Osteocyte (in vitro differentiated cells): Measurements from ENCODE around the gene ACTL6B. TPM values are rescaled to one million over a fixed set of nuclear protein-coding genes. Genes with fewer than 3 reads are reported as not detected.

Source experiments
- DNase-seq: peaks from one replicate; pipeline ENCODE4 v3.0.0; 2021; ENCODE audit warnings: mixed read lengths; ENCODE audit not compliant: unreplicated experiment; ENCODE audit errors: extremely low spot score
- H3K27ac Mint-ChIP-seq: one replicate; pipeline ENCODE4 v1.8.0; 2021; ENCODE audit warnings: mild to moderate bottlenecking, mixed read lengths; ENCODE audit not compliant: unreplicated experiment
- H3K27me3 Mint-ChIP-seq: one replicate; pipeline ENCODE4 v1.8.0; 2021; ENCODE audit warnings: mixed read lengths; ENCODE audit not compliant: unreplicated experiment
- H3K36me3 Mint-ChIP-seq: one replicate; pipeline ENCODE4 v1.8.0; 2021; ENCODE audit warnings: mixed read lengths; ENCODE audit not compliant: unreplicated experiment
- H3K4me1 Mint-ChIP-seq: one replicate; pipeline ENCODE4 v1.8.0; 2021; ENCODE audit warnings: mixed read lengths; ENCODE audit not compliant: unreplicated experiment
- H3K4me3 Mint-ChIP-seq: one replicate; pipeline ENCODE4 v1.8.0; 2021; ENCODE audit warnings: mild to moderate bottlenecking, moderate library complexity, mixed read lengths; ENCODE audit not compliant: unreplicated experiment
- H3K9me3 Mint-ChIP-seq: one replicate; pipeline ENCODE4 v1.8.0; 2021; ENCODE audit warnings: mixed read lengths; ENCODE audit not compliant: unreplicated experiment
- CTCF ChIP-seq: fragments of 200-600 bp; sonication (generic); IDR thresholded peaks from 2 replicates; pipeline ENCODE4 v1.5.0; 2021; ENCODE audit warnings: antibody characterized with exemption, mild to moderate bottlenecking, moderate library complexity
- total RNA-seq: library from RNA; stranded (reverse); gene quantifications from 2 replicates; pipeline ENCODE4 v1.2.1, GENCODE V29; 2021

ACTL6B gene
- total RNA-seq, 1 donor from 2014 or later, result not detected

GRCh38 chr7:100680576-100681271 is 24.5 kb upstream of the ACTL6B start:
- Mint-ChIP-seq H3K4me3 (no peak overlapping the region), H3K4me1 (peaks cover 15% of the 10 kb centered on the region), H3K27ac (no peak overlapping the region), H3K36me3 (peaks cover 26% of the 10 kb centered on the region), H3K27me3 (no peaks in the 10 kb centered on the region), H3K9me3 (no peaks in the 10 kb centered on the region)
- no peak for DNase-seq
- TF ChIP-seq CTCF, result no peak

GRCh38 chr7:100679927-100680575 is 23.8 kb upstream of the ACTL6B start:
- TF ChIP-seq CTCF, result no peak
- DNase-seq, result no peak
- peak overlapping the region; percentile 52 for H3K27ac Mint-ChIP-seq
- H3K27me3 Mint-ChIP-seq, result no peaks in the 10 kb centered on the region
- peaks cover 19% of the 10 kb centered on the region for H3K36me3 Mint-ChIP-seq
- peaks cover 15% of the 10 kb centered on the region for H3K4me1 Mint-ChIP-seq
- no peaks in the 10 kb centered on the region for H3K9me3 Mint-ChIP-seq
- no peak overlapping the region for H3K4me3 Mint-ChIP-seq

- Mint-ChIP-seq H3K4me1 (peaks cover 15% of the 10 kb centered on the region), H3K27ac (no peak overlapping the region), H3K9me3 (no peaks in the 10 kb centered on the region), H3K36me3 (peaks cover 19% of the 10 kb centered on the region), H3K4me3 (no peak overlapping the region), H3K27me3 (no peaks in the 10 kb centered on the region)
- no peak for TF ChIP-seq CTCF
- no peak for DNase-seq
These were observed 23.1 kb upstream of the ACTL6B start for GRCh38 chr7:100679129-100679926.

GRCh38 chr7:100678291-100678984 is 22.2 kb upstream of the ACTL6B start:
- H3K36me3 Mint-ChIP-seq, result peaks cover 18% of the 10 kb centered on the region
- H3K9me3 Mint-ChIP-seq, result no peaks in the 10 kb centered on the region
- H3K27me3 Mint-ChIP-seq, result no peaks in the 10 kb centered on the region
- H3K27ac Mint-ChIP-seq, result peak overlapping the region; percentile 27
- H3K4me1 Mint-ChIP-seq, result peaks cover 15% of the 10 kb centered on the region
- H3K4me3 Mint-ChIP-seq, result peak overlapping the region; percentile 35
- no peak for TF ChIP-seq CTCF
- DNase-seq, result no peak
